ENCODE data around the gene ATRNL1.
A peak's percentile ranks its signal among the peaks of the same experiment; 100 is the strongest.

The ATRNL1 gene

DNA sequence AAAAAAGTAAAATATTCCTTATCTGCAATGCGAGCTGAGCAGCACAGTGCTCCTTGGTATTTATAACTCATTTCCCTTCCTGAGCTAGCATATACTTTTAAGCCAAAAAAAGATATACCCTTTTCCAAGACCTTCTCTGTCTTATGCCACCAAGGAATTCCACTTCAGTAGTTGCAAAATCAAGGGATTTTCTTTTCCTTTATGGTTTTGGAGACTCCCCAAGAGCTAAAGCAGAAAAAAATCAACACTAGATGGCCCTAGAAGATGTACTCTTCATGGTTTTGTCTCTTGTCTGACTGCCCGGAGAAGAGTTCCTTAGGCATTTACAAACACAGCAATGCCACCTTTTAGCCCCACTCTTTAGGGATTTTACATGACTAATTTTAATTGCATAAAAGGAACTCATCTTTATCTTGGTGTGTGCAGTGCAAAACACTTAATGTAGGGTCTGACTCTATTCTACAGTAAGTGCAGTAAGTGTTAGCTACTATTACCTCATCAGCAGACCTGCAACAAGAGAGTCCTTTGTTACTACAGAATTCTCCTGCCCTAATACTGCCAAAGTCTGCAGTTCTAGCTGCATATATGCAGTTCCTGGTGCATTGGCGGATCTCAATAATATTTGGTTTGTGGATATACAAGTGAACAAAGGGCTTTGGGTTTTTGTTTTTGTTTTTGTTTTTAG is 736.5 kb downstream of the ATRNL1 start:
- H3K9me3 ChIP-seq, result no peaks in the 10 kb centered on the region
- no peaks in the 10 kb centered on the region for H3K27me3 ChIP-seq
- H3K36me3 ChIP-seq, result no peaks in the 10 kb centered on the region
- TF ChIP-seq, protein P1, sequence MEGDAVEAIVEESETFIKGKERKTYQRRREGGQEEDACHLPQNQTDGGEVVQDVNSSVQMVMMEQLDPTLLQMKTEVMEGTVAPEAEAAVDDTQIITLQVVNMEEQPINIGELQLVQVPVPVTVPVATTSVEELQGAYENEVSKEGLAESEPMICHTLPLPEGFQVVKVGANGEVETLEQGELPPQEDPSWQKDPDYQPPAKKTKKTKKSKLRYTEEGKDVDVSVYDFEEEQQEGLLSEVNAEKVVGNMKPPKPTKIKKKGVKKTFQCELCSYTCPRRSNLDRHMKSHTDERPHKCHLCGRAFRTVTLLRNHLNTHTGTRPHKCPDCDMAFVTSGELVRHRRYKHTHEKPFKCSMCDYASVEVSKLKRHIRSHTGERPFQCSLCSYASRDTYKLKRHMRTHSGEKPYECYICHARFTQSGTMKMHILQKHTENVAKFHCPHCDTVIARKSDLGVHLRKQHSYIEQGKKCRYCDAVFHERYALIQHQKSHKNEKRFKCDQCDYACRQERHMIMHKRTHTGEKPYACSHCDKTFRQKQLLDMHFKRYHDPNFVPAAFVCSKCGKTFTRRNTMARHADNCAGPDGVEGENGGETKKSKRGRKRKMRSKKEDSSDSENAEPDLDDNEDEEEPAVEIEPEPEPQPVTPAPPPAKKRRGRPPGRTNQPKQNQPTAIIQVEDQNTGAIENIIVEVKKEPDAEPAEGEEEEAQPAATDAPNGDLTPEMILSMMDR (IDR thresholded peaks at IDR 0.05; ENCODE audit: low read depth, low read length), result no peak
- no peak for DNase-seq
- no peak overlapping the region for H3K4me3 ChIP-seq (ENCODE audit: low read depth, low read length)
- H3K4me1 ChIP-seq, result no peaks in the 10 kb centered on the region

DNA sequence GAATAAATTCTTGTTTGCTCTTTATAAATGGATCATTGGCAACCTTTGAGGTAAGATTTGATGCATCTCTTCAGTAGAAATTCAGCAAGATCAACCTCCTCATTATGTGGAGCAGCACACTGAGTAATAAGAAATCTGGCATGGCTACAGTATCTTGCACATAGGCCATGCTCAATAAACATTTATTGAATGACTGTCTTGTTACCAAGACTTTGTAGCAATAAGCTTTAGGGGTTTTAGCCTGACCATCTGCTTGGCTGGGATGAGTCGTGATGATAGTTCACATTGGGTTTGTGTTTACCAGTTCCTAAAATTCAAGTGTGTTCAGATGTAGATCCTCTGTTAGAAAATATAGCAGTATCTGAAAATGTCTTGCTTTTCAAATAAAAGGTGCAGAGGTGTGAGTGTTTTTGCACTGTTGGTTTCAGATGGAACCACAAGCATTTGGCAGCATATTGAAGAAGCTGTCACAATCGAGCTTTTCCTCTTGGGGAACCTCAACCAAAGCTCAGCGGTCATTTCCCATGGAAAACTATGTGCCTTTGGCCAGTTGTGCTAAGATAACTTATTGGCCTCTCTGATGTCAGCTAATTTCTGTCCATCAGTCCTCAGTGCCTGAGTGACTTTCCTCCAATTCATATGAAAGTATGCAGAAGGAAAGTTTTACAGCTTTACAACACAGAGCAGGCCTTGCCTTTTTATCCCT is 737.3 kb downstream of the ATRNL1 start:
- H3K9me3 ChIP-seq, result no peaks in the 10 kb centered on the region
- no peak for DNase-seq
- H3K4me1 ChIP-seq, result no peaks in the 10 kb centered on the region
- TF ChIP-seq, protein P1 (IDR thresholded peaks at IDR 0.05; ENCODE audit: low read depth, low read length), result no peak
- no peak overlapping the region for H3K4me3 ChIP-seq (ENCODE audit: low read depth, low read length)
- H3K27me3 ChIP-seq, result no peaks in the 10 kb centered on the region
- no peaks in the 10 kb centered on the region for H3K36me3 ChIP-seq

DNA sequence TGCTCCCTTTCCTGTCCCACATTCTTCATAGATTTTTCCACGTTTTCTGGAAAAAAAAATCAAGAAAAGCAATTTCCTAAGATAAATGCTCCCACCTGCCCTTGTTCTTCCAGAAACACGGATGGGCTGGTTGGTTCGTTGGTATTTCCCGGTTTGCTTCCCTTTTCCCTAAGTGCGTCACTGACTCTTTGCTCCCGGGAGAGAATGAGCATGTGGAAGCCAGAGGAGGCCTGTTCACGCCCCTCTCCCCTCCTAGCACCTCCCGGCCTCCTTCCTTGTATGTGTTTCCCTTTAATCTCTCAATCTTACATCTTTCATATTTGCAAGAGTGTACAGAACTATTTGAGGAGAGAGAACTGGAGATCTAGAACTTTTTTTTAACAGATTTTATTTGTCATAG is 737.9 kb downstream of the ATRNL1 start:
- DNase-seq, result no peak
- Histone ChIP-seq H3K36me3 (no peaks in the 10 kb centered on the region), H3K9me3 (no peaks in the 10 kb centered on the region), H3K4me3 (ENCODE audit: low read depth, low read length) (no peak overlapping the region), H3K4me1 (no peaks in the 10 kb centered on the region), H3K27me3 (no peaks in the 10 kb centered on the region)
- TF ChIP-seq, protein P1 (IDR thresholded peaks at IDR 0.05; ENCODE audit: low read depth, low read length), result no peak

DNA sequence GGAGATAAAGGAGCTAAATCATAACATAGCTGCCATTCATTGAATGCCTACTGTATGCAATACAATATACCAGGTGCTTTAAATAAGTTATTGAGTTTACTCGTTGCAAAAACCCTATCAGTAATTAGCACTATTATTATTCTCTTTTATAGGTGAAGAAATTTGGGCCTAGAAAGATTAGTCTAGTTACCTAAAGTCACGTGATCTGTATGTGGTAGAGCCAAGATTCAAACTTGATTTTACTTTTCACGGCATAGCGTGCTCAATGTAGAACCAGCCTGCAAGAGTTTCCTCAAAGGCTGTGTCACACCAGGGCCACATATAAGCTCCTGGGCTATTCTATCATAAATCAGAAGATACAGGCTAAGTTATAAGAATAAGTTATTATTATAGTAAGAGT is 740.0 kb downstream of the ATRNL1 start:
- no peak overlapping the region for H3K4me3 ChIP-seq (ENCODE audit: low read depth, low read length)
- no peaks in the 10 kb centered on the region for H3K4me1 ChIP-seq
- TF ChIP-seq, protein P1 (IDR thresholded peaks at IDR 0.05; ENCODE audit: low read depth, low read length), result no peak
- H3K36me3 ChIP-seq, result no peaks in the 10 kb centered on the region
- DNase-seq, result no peak
- no peaks in the 10 kb centered on the region for H3K27me3 ChIP-seq
- no peaks in the 10 kb centered on the region for H3K9me3 ChIP-seq

DNA sequence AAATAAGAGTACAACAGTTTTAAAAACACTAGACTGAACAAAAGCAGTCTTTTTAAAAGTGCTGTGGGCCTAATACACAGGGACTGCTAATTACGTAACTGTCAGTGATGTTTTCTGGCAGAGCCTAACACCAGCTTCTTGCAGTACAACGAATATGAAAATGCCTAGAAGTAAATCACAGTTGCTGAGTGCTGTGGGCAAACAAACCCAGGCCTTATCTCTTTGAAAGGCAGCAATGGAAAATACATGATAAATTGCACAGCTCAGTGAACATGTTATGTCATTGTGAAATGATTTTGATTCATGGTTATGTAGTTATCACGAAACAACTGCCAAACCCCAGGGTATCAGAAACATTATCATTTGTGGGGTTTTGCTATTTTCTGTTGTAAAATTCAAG is 751.4 kb downstream of the ATRNL1 start:
- H3K4me3 ChIP-seq (ENCODE audit: low read depth, low read length), result no peak overlapping the region
- H3K9me3 ChIP-seq, result no peaks in the 10 kb centered on the region
- H3K4me1 ChIP-seq, result no peaks in the 10 kb centered on the region
- peak; percentile 5 for DNase-seq
- H3K27me3 ChIP-seq, result no peaks in the 10 kb centered on the region
- TF ChIP-seq, protein P1 (IDR thresholded peaks at IDR 0.05; ENCODE audit: low read depth, low read length), result no peak
- no peaks in the 10 kb centered on the region for H3K36me3 ChIP-seq

DNA sequence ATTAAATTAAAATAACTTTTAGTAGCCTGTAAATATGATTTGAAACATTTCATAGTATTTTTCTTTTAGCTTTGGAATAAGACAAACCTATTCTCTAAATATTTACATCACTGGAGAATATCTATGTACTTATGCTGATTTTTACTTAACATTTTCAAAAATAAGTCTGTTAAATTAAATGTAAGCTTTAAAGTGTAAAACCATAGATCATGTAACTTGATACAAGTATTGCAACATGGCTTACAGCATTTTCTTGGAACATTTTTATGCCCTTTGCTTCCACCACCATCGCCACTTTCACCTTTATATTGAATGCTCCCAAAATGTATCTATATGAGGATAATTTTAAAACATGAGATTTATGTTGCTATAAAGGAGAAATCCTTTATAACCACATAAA is 752.8 kb downstream of the ATRNL1 start:
- H3K27me3 ChIP-seq, result no peaks in the 10 kb centered on the region
- H3K4me3 ChIP-seq (ENCODE audit: low read depth, low read length), result no peak overlapping the region
- H3K9me3 ChIP-seq, result no peaks in the 10 kb centered on the region
- no peak for DNase-seq
- TF ChIP-seq, protein P1 (IDR thresholded peaks at IDR 0.05; ENCODE audit: low read depth, low read length), result no peak
- H3K36me3 ChIP-seq, result no peaks in the 10 kb centered on the region
- H3K4me1 ChIP-seq, result no peaks in the 10 kb centered on the region

Data from BE2C (cell line).